Liver (tissue), 3 donors: ENCODE measurements around the gene P2RY6.

ENCODE experiments used
- FOXA1 ChIP-seq: IDR thresholded peaks from 2 replicates; pipeline ENCODE4 v1.6.1; 2016; ENCODE audit warnings: antibody characterized with exemption
- GABPA ChIP-seq, 2 donors: IDR thresholded peaks in 1 of 2; conservative IDR thresholded peaks in 1 of 2; 2 replicates each; pipeline ENCODE4 v1.6.1; 2016; ENCODE audit warnings: antibody characterized with exemption in 2 of 2, mild to moderate bottlenecking in 1 of 2, moderate library complexity in 1 of 2
- NR2F2 ChIP-seq: IDR thresholded peaks from 2 replicates; pipeline ENCODE4 v1.6.1; 2016; ENCODE audit warnings: antibody characterized with exemption
- RAD21 ChIP-seq, 2 donors: IDR thresholded peaks; 2 replicates each; pipeline ENCODE4 v1.6.1; 2016; ENCODE audit warnings: antibody characterized with exemption in 2 of 2, mild to moderate bottlenecking in 2 of 2
- RXRA ChIP-seq, 2 donors: IDR thresholded peaks; 2 replicates each; pipeline ENCODE4 v1.6.1; 2017 to 2018; ENCODE audit warnings: antibody characterized with exemption in 2 of 2, mild to moderate bottlenecking in 1 of 2
- SP1 ChIP-seq: IDR thresholded peaks from 2 replicates; pipeline ENCODE4 v1.6.1; 2018; ENCODE audit warnings: antibody characterized with exemption, mild to moderate bottlenecking
- TAF1 ChIP-seq: conservative IDR thresholded peaks from 2 replicates; pipeline ENCODE4 v1.6.1; 2016; ENCODE audit warnings: antibody characterized with exemption, mild to moderate bottlenecking
- YY1 ChIP-seq: IDR thresholded peaks from 2 replicates; pipeline ENCODE4 v1.6.1; 2016; ENCODE audit warnings: antibody characterized with exemption, mild to moderate bottlenecking
- TF ChIP-seq, protein P1 (sequence below): fragments of 150-350 bp; IDR thresholded peaks from 2 replicates; pipeline ENCODE4 v1.5.1; 2017; ENCODE audit warnings: improper control_type of control experiment, low read depth, low read length; ENCODE audit not compliant: missing input control
- TF ChIP-seq, protein P2 (sequence below): IDR thresholded peaks from 2 replicates; pipeline ENCODE4 v1.6.1; 2016; ENCODE audit warnings: antibody characterized with exemption, mild to moderate bottlenecking
- TF ChIP-seq, protein P3 (sequence below): IDR thresholded peaks from 2 replicates; pipeline ENCODE4 v1.6.1; 2016; ENCODE audit warnings: antibody characterized with exemption
- TF ChIP-seq, protein P4 (sequence below): IDR thresholded peaks from 2 replicates; pipeline ENCODE4 v1.6.1; 2016; ENCODE audit warnings: antibody characterized with exemption
- TF ChIP-seq, protein P5 (sequence below): IDR thresholded peaks from 2 replicates; pipeline ENCODE4 v1.6.1; 2016; ENCODE audit warnings: antibody characterized with exemption
- donor health status: healthy.
- donor health status: healthy.

DNA sequence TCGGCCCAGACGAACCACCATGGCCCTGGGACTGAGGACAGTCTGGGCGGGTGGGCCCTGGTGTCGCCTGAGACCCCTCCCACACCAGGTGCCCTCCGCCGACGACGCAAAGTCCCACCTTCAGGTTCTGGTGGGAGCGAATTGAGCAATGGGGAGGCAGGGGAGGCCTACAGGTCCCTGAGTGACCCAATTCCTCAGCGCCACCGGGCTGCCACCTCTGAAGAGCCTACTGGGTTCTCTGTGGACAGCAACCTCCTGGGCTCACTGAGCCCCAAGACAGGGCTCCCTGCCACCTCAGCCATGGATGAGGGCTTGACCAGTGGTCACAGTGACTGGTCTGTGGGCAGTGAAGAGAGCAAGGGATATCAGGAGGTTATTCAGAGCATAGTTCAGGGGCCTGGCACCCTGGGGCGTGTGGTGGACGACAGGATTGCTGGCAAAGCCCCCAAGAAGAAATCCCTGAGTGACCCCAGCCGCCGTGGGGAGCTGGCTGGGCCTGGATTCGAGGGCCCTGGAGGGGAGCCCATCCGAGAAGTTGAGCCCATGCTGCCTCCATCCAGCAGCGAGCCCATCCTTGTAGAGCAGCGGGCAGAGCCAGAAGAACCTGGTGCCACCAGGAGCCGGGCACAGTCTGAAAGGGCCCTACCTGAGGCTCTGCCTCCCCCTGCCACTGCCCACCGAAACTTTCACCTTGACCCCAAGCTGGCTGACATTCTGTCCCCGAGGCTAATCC lies 38.7 kb downstream of the P2RY6 start:
- TF ChIP-seq, protein P1, sequence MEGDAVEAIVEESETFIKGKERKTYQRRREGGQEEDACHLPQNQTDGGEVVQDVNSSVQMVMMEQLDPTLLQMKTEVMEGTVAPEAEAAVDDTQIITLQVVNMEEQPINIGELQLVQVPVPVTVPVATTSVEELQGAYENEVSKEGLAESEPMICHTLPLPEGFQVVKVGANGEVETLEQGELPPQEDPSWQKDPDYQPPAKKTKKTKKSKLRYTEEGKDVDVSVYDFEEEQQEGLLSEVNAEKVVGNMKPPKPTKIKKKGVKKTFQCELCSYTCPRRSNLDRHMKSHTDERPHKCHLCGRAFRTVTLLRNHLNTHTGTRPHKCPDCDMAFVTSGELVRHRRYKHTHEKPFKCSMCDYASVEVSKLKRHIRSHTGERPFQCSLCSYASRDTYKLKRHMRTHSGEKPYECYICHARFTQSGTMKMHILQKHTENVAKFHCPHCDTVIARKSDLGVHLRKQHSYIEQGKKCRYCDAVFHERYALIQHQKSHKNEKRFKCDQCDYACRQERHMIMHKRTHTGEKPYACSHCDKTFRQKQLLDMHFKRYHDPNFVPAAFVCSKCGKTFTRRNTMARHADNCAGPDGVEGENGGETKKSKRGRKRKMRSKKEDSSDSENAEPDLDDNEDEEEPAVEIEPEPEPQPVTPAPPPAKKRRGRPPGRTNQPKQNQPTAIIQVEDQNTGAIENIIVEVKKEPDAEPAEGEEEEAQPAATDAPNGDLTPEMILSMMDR: no peak
- TF ChIP-seq, protein P2, sequence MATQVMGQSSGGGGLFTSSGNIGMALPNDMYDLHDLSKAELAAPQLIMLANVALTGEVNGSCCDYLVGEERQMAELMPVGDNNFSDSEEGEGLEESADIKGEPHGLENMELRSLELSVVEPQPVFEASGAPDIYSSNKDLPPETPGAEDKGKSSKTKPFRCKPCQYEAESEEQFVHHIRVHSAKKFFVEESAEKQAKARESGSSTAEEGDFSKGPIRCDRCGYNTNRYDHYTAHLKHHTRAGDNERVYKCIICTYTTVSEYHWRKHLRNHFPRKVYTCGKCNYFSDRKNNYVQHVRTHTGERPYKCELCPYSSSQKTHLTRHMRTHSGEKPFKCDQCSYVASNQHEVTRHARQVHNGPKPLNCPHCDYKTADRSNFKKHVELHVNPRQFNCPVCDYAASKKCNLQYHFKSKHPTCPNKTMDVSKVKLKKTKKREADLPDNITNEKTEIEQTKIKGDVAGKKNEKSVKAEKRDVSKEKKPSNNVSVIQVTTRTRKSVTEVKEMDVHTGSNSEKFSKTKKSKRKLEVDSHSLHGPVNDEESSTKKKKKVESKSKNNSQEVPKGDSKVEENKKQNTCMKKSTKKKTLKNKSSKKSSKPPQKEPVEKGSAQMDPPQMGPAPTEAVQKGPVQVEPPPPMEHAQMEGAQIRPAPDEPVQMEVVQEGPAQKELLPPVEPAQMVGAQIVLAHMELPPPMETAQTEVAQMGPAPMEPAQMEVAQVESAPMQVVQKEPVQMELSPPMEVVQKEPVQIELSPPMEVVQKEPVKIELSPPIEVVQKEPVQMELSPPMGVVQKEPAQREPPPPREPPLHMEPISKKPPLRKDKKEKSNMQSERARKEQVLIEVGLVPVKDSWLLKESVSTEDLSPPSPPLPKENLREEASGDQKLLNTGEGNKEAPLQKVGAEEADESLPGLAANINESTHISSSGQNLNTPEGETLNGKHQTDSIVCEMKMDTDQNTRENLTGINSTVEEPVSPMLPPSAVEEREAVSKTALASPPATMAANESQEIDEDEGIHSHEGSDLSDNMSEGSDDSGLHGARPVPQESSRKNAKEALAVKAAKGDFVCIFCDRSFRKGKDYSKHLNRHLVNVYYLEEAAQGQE: no peak
- no peak for TF ChIP-seq TAF1
- TF ChIP-seq NR2F2: no peak
- TF ChIP-seq, protein P3, sequence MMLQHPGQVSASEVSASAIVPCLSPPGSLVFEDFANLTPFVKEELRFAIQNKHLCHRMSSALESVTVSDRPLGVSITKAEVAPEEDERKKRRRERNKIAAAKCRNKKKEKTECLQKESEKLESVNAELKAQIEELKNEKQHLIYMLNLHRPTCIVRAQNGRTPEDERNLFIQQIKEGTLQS: no peak
- no peak for TF ChIP-seq SP1
- TF ChIP-seq GABPA (IDR thresholded peaks at IDR 0.05 in 1 of 2, conservative IDR thresholded peaks at IDR 0.05 in 1 of 2): no peak
- no peak for TF ChIP-seq FOXA1
- TF ChIP-seq, protein P4, sequence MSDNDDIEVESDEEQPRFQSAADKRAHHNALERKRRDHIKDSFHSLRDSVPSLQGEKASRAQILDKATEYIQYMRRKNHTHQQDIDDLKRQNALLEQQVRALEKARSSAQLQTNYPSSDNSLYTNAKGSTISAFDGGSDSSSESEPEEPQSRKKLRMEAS: no peak
- no peak for TF ChIP-seq RAD21 (IDR thresholded peaks at IDR 0.05)
- TF ChIP-seq YY1: no peak
- TF ChIP-seq, protein P5, sequence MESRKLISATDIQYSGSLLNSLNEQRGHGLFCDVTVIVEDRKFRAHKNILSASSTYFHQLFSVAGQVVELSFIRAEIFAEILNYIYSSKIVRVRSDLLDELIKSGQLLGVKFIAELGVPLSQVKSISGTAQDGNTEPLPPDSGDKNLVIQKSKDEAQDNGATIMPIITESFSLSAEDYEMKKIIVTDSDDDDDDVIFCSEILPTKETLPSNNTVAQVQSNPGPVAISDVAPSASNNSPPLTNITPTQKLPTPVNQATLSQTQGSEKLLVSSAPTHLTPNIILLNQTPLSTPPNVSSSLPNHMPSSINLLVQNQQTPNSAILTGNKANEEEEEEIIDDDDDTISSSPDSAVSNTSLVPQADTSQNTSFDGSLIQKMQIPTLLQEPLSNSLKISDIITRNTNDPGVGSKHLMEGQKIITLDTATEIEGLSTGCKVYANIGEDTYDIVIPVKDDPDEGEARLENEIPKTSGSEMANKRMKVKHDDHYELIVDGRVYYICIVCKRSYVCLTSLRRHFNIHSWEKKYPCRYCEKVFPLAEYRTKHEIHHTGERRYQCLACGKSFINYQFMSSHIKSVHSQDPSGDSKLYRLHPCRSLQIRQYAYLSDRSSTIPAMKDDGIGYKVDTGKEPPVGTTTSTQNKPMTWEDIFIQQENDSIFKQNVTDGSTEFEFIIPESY: no peak
- no peak for TF ChIP-seq RXRA (IDR thresholded peaks at IDR 0.05)
